HG03439 (cell line): ENCODE data around the gene ZNF300.
"Not testable (repeated sequence)": the region's sequence is repeated elsewhere in the genome, so short reads cannot be mapped to it uniquely, and the experiment has no call there.

Experiments used
- ATAC-seq: cut with Tn5 transposase; IDR thresholded peaks from one replicate; pipeline ENCODE4 v1.9.1; 2021; ENCODE audit warnings: mild to moderate bottlenecking, moderate library complexity; ENCODE audit not compliant: unreplicated experiment

ZNF300 gene

GRCh38 chr5:150904479-150905311 is at the start of gene ZNF300:
Gene ZNF300 (minus strand): TSS chr5:150904980. CDS start chr5:150903155, 1,825 bp downstream.
- no peak for ATAC-seq

- no peak for ATAC-seq
Measured at GRCh38 chr5:150948539-150948938, 43.8 kb upstream of the ZNF300 start.

- no peak for ATAC-seq
Measured at GRCh38 chr5:150946351-150946905, 41.6 kb upstream of the ZNF300 start.

- no peak for ATAC-seq
Measured at GRCh38 chr5:150945947-150946346, 41.2 kb upstream of the ZNF300 start.

GRCh38 chr5:150945486-150945885 is 40.7 kb upstream of the ZNF300 start:
- no peak for ATAC-seq

- ATAC-seq, result no peak
Measured at GRCh38 chr5:150931368-150931965, 26.7 kb upstream of the ZNF300 start.

- no peak for ATAC-seq
Measured at GRCh38 chr5:150918613-150919012, 13.8 kb upstream of the ZNF300 start.

GRCh38 chr5:150912312-150912814 is 7.6 kb upstream of the ZNF300 start:
- no peak for ATAC-seq

- no peak for ATAC-seq
Measured at GRCh38 chr5:150905312-150905683, 518 bp upstream of the ZNF300 start.

- no peak for ATAC-seq
Measured at GRCh38 chr5:150901446-150901845, 3.3 kb downstream of the ZNF300 start.

- no peak for ATAC-seq
Measured at GRCh38 chr5:150895431-150896428, 9.1 kb downstream of the ZNF300 start.

- ATAC-seq, result no peak
Measured at GRCh38 chr5:150879358-150879757, 25.4 kb downstream of the ZNF300 start.

- no peak for ATAC-seq
Measured at GRCh38 chr5:150862070-150862469, 42.7 kb downstream of the ZNF300 start.

- no peak for ATAC-seq
Measured at GRCh38 chr5:150860246-150860821, 44.4 kb downstream of the ZNF300 start.

GRCh38 chr5:150856700-150857099 is 48.1 kb downstream of the ZNF300 start:
- not testable (repeated sequence) for ATAC-seq

GRCh38 chr5:150853561-150853960 is 51.2 kb downstream of the ZNF300 start:
- ATAC-seq, result no peak

GRCh38 chr5:150851039-150851438 is 53.7 kb downstream of the ZNF300 start:
- no peak for ATAC-seq

- ATAC-seq, result no peak
Measured at GRCh38 chr5:150848271-150848670, 56.5 kb downstream of the ZNF300 start.

- no peak for ATAC-seq
Measured at GRCh38 chr5:150847334-150847695, 57.5 kb downstream of the ZNF300 start.

GRCh38 chr5:150846654-150847333 is 58.0 kb downstream of the ZNF300 start:
- ATAC-seq, result peak; percentile 87
